A172 (cell line): ENCODE results near the gene FRMD3. TPM values are rescaled to one million over a fixed set of nuclear protein-coding genes. Genes with fewer than 3 reads are reported as not detected.
"Not testable (repeated sequence)": the region's sequence is repeated elsewhere in the genome, so short reads cannot be mapped to it uniquely, and the experiment has no call there.

ENCODE experiments used
- DNase-seq: peaks from one replicate; pipeline ENCODE4 v3.0.0-alpha.2; 2015; ENCODE audit warnings: low spot score
- total RNA-seq: library from RNA; depleted of rRNA; stranded (reverse); fragments of >200 nt; shearing (Covaris generic); gene quantifications from 2 replicates; pipeline ENCODE4 v1.2.3, GENCODE V29; 2014

Gene FRMD3
- total RNA-seq, 1 experiment from 2014 or later = 6.2 TPM

DNA sequence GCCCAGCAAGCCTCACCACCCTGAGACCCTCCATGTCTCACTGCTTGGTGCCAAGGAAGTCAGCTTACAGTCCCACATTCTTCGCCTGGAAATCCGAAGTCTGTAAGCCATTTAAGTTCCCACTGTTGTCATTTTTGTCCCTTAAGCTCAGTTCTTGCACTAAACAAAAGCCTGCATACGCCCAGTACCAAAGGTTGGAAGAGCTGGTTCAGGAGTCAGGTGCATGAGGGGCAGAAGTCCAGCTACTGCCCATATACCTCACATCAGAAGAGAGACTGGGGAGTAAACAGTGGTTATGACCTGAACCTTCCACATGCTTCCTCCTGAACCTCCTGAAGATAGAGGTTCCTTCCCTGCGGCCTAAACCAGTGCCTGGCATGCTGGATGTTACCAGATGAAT is 146.0 kb downstream of the FRMD3 start:
- no peak for DNase-seq

DNA sequence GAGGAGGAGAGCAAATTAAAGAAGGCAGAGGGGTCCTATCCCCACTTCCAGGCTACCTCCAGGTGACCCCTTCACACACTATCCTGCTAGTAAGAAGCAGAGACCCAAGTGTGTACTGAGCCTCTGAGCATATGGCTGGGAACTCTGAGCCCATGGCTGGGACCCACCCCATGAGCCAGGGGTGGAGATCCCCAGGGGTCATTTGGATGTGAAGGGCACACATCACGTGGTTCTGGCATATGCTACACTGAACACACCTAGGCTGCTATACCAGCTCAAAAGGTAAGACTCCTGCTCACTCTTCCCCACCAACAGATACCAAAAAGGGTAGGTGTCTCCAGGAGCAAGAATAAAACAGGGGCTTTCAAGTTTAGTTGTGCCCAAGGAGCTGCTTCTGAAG is 149.9 kb downstream of the FRMD3 start:
- no peak for DNase-seq

DNA sequence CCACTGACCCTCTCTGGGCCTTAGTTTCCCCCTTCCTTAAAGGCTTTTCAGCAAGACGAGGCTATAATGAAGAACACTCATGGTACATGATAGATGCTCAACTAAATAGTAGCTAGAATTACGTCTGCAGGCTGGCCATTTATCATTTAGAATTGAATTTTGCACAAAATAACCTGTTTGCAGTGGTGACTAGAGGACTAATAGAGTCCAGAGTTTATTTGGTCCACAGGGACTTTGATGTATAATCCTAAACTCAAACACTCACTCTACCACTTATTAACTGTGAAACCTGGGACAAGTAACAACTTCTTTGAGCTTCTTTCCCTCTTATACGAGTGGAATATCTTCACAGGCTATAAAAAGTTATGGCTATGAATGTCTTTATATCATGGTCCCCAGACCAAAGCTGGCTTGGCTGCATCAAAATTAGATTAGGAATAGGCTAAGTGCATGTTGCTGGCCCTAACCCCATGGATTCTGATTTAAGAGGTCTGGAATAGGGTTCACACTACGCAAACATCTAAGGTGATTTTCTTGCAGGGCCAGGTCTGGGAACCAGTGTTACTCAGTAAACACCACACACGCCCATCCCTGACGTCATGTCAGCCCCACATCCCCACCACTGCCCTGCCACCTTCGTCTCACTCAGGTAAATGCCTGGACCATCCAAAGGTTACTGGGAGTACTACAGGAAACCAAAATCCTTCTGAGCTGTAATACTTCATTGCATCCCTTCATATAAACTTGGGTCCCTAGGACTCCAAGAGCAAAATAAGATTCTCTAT is 150.6 kb downstream of the FRMD3 start:
- DNase-seq = no peak

DNA sequence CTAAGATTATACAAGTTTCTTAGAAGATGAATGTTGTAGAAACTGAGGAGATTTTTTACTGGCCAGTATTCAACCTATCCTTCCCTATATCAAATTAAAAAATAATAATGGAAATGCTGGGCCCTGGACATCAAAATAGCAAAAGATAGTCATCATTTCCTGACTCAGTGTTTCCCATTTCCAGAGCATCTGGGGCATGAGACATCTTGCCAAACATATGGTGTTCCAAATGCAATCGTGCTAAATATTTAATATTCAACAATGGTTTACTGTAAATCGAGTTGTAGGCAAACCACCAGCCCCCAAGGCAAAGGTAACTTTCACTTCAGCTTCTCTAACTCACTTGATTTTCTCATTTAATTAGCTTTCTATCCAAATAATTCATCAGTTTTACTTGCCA is 152.9 kb downstream of the FRMD3 start:
- DNase-seq = no peak

DNA sequence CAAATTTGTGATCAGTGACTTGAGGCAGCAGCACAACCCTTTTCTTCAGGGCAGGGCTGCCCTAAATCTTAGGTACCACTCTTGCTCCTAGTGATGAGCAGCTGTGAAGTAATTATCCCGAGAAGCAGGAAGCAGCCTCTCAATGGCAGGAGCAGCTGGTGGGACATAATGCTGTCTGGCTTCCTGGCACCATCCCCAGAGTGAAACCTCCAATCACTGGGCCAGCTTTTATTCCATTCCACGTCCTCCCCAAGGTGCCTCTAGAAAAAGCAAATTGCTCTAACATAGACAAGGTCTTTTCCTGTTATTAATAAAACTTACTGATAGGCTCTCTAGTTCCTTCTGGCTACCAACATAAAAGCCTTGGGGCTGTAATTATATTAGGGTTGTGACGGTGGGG is 154.0 kb downstream of the FRMD3 start:
- DNase-seq = no peak

DNA sequence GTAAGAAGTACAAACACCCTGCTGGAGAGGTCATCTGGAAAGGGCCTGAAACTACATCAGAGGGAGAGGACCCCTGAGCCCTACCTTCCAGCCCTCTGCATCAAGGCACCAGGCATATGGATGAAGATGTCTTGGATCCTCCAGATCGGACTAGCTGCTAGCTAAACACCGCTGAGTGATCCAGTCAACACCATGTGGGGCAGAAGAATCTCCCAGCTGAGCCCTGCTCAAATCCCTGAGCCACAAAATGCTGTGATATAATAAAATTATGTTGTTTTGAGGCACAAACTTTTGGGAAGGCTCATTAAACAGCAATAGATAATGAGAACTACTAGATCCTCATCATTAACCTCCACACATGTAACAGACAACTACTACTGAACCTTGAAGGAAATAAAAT is 155.2 kb downstream of the FRMD3 start:
- no peak for DNase-seq

DNA sequence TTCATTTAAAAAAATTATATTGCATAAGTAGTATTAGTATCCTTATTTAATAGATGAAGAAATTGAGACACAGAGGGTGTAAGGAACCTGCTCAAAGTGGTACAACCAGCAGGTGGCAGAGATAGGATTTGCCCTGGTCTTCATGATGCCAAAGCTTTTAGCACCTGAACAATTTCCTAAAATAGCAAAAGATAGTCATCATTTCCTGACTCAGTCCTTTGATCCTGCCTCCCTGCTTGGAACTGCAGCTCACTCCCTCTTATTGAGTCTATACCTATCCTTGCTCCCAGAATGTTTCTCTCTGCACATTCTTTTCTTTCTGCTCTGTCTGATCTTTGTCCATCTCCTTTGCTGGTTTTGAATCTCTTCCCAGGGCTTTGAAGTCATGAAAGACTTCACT is 155.8 kb downstream of the FRMD3 start:
- peak; percentile 10 for DNase-seq

DNA sequence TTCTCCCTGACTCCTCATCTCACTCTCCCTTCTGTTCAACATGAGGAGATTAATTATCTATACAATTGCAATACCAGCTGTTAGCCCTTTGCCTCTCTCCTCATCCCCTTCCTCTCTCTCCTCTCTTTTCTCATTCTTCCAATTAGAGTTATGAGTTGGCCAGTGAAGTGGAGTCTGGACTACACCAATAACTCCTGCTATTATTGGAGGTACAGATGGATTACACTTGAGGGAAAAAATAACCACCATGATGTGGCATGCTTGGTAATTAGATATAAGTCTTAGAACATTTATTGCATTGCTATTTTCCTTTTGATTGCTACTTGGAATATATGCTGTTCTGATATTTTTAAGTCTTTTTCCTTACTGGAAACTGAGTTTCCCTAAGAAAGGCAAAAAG is 159.2 kb downstream of the FRMD3 start:
- DNase-seq = no peak

DNA sequence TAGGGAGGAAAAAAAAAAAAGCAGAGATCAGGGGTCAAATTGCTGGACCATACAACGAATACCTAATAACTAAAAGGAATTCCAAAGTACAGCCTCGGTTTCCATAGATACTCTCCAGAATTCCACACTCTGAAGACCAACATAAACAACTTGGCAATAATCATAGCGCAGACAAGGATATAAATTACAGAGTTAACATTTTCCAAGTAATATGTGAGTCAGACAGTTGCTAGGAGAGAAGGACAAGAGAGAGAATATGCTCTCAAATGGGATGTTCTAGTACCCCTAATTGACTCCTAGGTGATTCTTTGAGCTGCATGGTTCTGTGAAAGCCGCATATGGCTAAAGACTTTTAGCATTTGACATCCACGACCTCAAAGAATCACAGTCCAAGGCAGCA is 165.2 kb downstream of the FRMD3 start:
- DNase-seq = no peak

DNA sequence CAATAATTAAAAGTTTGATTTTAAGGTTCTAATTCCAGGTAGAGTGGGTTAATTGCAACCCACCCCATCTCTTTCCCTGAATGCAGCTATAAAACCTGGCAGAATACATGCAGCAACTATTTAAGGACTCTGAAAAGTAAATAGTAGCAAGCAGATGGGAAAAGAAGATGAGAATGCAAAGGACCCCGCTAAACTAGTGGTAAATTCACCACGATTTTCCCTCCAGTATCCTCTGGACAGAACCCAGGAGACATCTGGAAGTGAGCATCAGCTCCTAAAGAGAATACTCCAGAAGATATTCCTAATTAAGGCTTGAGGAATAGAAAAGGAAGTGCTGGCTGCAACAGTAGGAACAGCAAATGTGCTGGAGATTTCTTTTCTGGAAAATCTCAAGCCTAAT is 170.9 kb downstream of the FRMD3 start:
- DNase-seq = no peak

DNA sequence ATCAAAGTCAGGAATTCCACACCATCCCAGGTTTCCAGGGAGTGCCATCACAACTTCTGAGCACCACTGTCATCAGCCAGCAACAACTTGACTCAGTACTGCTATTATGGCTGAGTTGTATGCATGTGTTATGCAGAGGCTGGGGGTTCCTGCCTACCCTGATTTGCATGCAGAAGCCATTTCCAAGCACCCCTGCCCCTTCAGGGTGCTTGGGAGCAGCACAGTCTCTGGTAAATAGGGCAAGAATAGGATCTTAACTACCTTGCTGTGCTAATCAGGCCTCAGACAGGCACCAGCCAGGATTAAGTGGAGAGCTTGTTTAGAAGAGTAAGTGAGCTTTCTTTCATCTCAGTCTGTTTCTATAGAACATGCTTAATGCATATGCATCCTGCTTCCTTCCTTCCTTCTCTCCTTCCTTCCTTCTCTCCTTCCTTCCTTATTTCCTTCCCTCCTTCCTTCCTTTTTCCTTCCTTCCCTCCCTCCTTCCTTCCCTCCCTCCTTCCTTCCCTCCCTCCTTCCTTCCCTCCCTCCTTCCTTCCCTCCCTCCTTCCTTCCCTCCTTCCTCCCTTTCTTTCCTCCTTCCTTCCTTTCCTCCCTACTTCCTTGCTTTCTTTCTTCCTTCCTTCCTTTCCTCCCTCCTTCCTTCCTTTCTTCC is 175.7 kb downstream of the FRMD3 start:
- DNase-seq = no peak

DNA sequence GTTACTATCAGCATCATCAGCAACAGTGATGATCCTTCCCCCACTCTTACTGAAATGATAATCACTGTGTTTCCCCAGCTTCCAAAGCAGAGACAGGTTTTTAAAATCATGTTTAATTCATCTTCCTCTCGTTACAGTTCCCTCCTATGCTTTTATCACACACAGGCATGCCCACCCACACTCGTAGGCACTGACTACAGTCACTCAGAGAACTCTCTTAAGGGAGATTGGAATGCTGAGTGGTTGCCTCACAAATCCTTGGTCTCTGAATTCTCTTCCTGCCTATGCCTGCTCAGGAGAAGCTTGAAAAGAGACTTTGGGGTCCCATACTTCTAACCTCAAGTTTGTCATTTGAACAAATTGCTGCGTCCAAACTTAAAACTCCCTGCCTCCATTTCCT is 179.2 kb downstream of the FRMD3 start:
- no peak for DNase-seq

DNA sequence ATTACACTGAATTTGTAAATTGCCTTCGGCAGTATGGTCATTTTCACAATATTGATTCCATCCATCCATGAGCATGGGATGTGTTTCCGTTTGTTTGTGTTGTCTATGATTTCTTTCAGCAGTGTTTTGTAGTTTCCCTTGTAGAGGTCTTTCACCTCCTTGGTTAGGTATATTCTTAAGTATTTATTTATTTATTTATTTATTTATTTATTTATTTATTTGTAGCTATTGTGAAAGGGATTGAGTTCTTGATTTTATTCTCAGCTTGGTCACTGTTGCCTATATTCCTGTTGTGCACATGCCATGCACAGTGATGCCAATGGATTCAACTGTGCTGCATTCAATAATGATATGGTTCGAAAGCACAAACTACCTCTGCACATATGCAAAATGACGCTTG is 179.7 kb downstream of the FRMD3 start:
- DNase-seq = not testable (repeated sequence)

DNA sequence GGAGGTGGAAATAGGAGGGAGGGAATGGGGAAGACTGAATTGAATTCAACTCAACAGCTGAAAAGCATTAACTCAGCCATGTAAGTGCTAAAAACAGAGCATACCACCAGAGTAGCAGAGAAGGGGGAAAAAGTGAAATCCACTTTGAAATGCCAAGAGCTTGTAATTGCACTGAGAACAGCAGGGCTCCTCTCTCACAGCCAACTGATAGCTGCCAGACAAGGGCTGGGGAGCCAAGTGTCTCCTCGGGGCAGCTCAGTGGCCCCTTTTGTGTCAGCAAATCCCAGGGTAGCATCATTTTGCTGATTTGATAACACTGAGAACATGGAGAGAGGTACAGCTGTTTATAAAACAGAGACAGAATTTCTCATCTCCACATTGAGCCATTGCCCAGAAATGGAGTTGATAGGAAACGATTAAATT is 182.5 kb downstream of the FRMD3 start:
- DNase-seq = no peak

DNA sequence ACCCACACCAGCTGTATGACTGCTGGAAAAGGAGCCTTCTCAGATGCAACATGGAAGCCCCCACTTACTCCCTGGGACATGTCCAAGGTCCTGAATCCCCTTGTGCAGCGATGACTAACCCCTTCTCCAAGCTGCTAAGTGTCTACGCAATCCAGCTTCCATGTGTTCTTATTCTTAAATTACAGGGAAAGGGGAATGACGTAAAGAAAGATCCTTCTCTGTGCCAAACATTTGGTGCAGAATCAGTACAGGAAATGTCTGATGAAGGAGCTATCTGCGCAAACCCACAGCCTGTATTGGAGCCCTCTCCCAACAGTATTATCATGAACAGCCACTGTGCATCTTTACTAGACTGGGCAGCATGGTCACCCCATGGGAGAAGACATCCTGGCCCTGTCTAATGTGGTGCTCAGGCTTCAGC is 183.2 kb downstream of the FRMD3 start:
- DNase-seq = peak; percentile 46

DNA sequence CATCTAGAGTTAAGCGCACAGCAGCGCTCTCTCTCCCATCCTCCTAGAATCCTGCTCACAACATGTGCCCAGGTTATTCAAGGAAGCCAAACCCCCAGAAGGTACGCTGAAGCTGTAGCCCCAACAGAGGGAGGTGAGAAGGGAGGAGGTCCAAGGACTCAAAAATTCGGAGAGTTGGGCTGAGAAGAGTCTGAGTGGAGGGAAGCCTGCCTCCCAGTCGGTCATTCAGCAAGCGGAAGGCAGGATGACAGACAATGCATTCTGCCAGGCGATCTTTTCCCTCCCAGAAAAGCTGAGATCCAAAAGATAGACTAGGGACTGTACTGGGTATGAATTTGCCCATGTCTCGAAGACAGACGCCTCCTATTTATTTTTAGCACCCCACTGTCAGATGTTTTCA is 189.2 kb downstream of the FRMD3 start:
- no peak for DNase-seq

DNA sequence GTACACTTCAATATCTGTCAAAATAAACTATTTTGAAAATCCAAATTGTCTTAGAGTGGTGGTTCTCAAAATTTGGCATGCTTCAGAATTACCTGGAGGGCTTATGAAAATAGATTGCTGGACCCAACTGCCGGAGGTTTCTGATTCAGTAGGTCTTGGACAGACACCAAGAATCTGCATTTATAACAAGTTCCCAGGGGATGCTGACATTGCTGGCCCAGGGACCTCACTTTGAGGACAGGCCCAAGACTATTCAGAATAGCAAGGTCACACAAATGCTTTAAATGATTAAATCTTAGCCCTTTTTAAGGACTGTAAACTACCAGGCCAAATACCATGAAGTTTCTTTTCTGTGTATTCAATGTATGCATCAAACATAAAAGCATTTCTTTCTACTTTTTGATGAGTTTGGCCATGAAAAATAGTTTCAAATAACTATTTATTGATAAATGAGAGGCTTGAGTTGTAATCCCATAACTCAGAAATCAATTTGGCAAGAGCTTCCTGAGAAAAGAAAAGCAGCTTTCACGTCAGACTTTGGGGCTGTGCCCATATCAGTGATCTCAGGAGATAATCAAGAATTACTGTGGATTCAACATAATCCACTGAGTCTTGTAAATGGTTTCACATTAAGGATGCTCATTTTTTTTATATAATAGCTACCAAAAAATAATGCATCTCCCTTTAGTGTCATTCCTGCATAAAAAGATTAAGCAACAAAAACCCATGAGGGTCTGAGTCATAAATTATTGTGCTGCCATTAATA is 191.4 kb downstream of the FRMD3 start:
- no peak for DNase-seq

DNA sequence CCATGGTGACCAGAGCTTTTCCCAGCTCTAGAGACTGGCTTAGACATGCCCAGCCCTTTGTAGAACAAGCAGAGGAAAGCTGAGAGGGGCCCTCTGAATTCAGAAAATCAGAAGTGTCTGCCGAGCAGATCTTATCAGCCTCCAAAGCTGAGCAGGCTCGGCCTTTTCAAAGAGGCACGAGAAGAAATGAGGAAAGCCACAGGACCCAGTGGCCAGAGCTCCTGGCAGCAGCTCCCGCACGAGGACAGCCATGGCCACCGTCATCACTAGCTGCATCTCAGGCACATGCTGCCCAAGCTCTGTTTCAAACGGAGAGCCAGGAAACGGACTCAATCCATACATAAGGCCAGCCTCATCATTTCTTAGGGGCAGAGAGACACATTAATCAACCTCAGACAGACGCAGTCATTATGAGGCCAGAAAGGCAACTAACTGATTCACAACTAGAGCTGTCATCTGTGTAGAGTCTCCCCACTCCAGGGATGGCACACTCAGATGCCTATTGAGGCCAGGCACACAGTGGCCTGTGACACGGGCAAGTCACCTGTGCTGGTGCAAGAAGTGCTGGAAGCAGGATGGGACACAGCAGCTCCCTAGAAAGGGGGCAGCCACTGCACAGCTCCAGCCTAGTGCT is 194.7 kb downstream of the FRMD3 start:
- no peak for DNase-seq

DNA sequence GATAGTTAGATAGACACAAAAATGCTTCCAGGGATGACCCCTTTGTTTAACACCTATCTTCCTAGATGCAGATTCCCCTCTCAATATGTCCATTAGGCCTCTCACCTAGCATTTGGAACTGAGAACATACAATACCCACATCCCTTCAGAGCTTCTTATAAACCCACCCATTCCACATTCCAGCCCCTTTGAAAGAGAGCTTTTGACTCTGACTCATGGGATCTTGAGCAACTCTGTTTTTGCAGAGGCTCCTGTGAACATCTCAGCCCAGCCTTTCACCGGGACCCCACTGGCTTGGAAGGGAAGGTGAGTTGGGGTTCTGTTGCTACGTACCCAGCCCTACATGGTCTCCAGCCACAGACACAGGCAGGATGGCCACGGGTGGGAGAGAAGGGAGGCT is 195.5 kb downstream of the FRMD3 start:
- no peak for DNase-seq

DNA sequence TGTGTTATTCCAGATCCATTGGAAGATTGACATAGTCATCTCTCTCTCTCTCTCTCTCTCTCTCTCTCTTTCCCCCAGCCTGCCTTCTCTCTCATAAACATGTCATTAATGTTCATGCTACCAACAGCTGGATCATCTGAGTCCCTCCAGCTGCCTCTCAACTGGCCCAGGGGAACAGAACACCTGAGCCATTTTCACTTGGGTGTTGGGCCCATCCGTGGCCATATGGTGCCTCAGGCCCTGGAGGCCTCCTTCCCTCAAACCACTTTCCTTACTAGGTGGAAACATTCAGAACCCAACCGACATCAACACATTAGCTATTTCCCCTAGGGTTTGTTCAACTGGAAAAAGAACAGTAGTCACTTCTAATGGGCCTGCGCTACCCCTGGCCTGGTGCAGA is 196.2 kb downstream of the FRMD3 start:
- no peak for DNase-seq

DNA sequence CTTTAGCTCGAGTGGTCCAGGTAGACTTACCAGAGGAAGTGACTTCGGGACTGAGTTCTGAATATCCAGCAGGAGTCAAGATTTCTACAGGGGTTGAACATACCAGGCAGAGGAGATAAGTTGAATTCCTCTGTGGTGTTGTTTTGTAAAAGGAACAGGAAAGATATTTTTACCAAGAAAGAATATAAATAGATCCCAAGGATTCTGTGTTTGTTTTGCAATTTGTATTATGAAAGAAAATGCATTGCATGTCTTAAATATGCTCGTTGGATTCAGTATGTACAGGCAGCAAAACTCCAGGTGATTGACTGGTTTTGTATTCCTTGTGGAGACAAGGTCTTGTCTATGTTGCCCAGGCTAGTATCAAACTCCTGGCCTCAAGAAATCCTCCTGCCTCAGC is 197.8 kb downstream of the FRMD3 start:
- no peak for DNase-seq

DNA sequence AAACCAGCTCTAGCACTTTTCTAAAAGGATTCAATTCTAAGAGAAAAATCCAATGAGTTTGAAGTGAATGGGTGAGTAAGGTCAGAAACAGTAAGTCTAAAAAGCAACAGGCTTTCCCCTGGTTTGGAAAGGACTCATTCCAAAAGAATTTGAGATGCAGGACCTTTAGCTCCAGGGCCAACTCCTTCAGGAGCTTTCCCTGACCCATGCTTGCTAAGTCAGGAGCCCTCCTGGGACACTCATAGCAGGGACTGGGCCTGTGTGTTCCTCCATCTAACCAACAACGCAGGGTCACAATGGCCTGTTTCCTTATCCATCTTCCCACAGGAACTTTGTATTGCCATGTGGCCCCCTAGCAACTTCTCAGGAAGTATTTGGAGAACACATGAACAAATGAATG is 198.8 kb downstream of the FRMD3 start:
- no peak for DNase-seq
